A673 (cell line): ENCODE data around the gene CADM3. TPM values are rescaled to one million over a fixed set of nuclear protein-coding genes. Genes with fewer than 3 reads are reported as not detected.

Experiments
- BruUV-seq: library from RNA; stranded (reverse); fragments of 400-500 nt; replicated peaks from 2 replicates; lab custom pipeline; 2021; lab: Mats Ljungman, UMichigan
- CTCF ChIA-PET: fragments of 300-600 bp; sonication (Branson Sonifier 250); formaldehyde crosslinking; loops from one replicate; lab custom pipeline; 2022; ENCODE audit warnings: antibody characterized with exemption; lab: Charles Lee
- POLR2A ChIA-PET: fragments of 300-600 bp; sonication (Branson Sonifier 250); formaldehyde crosslinking; loops from one replicate; lab custom pipeline; 2022; ENCODE audit warnings: antibody characterized with exemption; ENCODE audit not compliant: low non-redundant PET; lab: Charles Lee
- DNase-seq: peaks from one replicate; pipeline ENCODE4 v3.0.0-alpha.2; 2015; ENCODE audit warnings: low spot score
- H3K27ac ChIP-seq: fragments of 200-600 bp; sonication (generic); 2 replicates; pipeline ENCODE4 v1.5.1; 2016; ENCODE audit warnings: mixed run types, low read depth, mild to moderate bottlenecking, mixed read lengths, antibody characterized with exemption, low read length; ENCODE audit not compliant: poor library complexity, severe bottlenecking
- H3K27me3 ChIP-seq: fragments of 200-600 bp; sonication (generic); replicated peaks from 2 replicates; pipeline ENCODE4 v1.6.1; 2017; ENCODE audit warnings: mixed run types, low read depth, mild to moderate bottlenecking, mixed read lengths, antibody characterized with exemption, low read length; ENCODE audit not compliant: insufficient read depth, poor library complexity
- H3K36me3 ChIP-seq: fragments of 200-600 bp; sonication (generic); 2 replicates; pipeline ENCODE4 v1.6.1; 2016; ENCODE audit warnings: mixed run types, mild to moderate bottlenecking, mixed read lengths, antibody characterized with exemption, low read length; ENCODE audit not compliant: insufficient read depth, poor library complexity, severe bottlenecking
- H3K4me1 ChIP-seq: fragments of 200-600 bp; sonication (generic); 2 replicates; pipeline ENCODE4 v1.6.1; 2017; ENCODE audit warnings: mixed run types, mild to moderate bottlenecking, mixed read lengths, antibody characterized with exemption, low read length; ENCODE audit not compliant: insufficient read depth, poor library complexity, severe bottlenecking
- H3K4me3 ChIP-seq: fragments of 200-600 bp; sonication (generic); 2 replicates; pipeline ENCODE4 v1.5.1; 2016; ENCODE audit warnings: low read depth, mixed run types, mild to moderate bottlenecking, mixed read lengths, low read length; ENCODE audit not compliant: poor library complexity, severe bottlenecking
- H3K9me3 ChIP-seq: fragments of 200-600 bp; sonication (generic); 2 replicates; pipeline ENCODE4 v1.6.1; 2016; ENCODE audit warnings: mixed run types, low read depth, mild to moderate bottlenecking, mixed read lengths, antibody characterized with exemption, low read length; ENCODE audit not compliant: poor library complexity, severe bottlenecking
- EZH2 ChIP-seq: fragments of 200-600 bp; sonication (generic); IDR thresholded peaks from 2 replicates; pipeline ENCODE4 v1.6.1; 2017; ENCODE audit warnings: borderline replicate concordance, low read depth, mild to moderate bottlenecking, mixed read lengths, antibody characterized with exemption, low read length; ENCODE audit not compliant: poor library complexity, severe bottlenecking
- intact Hi-C: fragments of 100-400 bp; cut with micrococcal nuclease; formaldehyde crosslinking; loops from one replicate; pipeline ENCODE4 v1.10.0; 2022; ENCODE audit not compliant: unreplicated experiment
- total RNA-seq: library from RNA; stranded (reverse); gene quantifications from 2 replicates; pipeline ENCODE4 v1.2.3, GENCODE V29; 2021
- TF ChIP-seq, protein P1 (sequence below): fragments of 300-800, 200-600 bp; sonication (generic); conservative IDR thresholded peaks from 2 replicates; pipeline ENCODE4 v1.5.1; 2017; ENCODE audit warnings: low read depth, mild to moderate bottlenecking, antibody characterized with exemption, low read length, moderate library complexity, mixed read lengths

The CADM3 gene
- total RNA-seq, 1 experiment from 2014 or later, result not detected

- Histone ChIP-seq H3K27me3 (peaks cover 53% of the 10 kb centered on the region), H3K9me3 (no peaks in the 10 kb centered on the region), H3K36me3 (no peaks in the 10 kb centered on the region), H3K27ac (no peak overlapping the region), H3K4me3 (no peak overlapping the region), H3K4me1 (no peaks in the 10 kb centered on the region)
- POLR2A ChIA-PET, result no interaction called here
- BruUV-seq, result no TSS peak
- no peak for DNase-seq
- TF ChIP-seq EZH2, result no peak
- TF ChIP-seq, protein P1, sequence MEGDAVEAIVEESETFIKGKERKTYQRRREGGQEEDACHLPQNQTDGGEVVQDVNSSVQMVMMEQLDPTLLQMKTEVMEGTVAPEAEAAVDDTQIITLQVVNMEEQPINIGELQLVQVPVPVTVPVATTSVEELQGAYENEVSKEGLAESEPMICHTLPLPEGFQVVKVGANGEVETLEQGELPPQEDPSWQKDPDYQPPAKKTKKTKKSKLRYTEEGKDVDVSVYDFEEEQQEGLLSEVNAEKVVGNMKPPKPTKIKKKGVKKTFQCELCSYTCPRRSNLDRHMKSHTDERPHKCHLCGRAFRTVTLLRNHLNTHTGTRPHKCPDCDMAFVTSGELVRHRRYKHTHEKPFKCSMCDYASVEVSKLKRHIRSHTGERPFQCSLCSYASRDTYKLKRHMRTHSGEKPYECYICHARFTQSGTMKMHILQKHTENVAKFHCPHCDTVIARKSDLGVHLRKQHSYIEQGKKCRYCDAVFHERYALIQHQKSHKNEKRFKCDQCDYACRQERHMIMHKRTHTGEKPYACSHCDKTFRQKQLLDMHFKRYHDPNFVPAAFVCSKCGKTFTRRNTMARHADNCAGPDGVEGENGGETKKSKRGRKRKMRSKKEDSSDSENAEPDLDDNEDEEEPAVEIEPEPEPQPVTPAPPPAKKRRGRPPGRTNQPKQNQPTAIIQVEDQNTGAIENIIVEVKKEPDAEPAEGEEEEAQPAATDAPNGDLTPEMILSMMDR, result no peak
- intact Hi-C loops, result no loop called here
- CTCF ChIA-PET, result no interaction called here
Observed at GRCh38 chr1:159222075-159222865, 50.9 kb downstream of the CADM3 start.

DNA sequence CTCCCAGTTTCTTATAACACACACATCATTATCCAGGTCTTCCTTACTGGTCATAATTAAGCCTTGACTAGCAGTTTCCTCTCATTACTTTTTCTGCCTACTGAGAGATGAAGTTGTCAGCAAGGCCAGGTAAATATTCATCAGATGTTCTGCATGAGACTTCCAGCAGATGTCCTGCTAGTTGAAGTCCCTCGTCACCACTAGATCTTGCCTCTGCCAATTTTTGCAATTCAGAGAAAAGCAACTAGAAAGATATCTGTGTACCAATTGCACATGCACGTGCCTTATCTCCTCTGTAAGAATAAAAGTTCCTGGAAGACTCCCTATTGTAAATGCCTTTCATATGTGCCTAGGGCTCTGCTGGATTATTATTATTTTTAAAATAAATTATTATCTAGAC is 51.6 kb downstream of the CADM3 start:
- CTCF ChIA-PET, result no interaction called here
- DNase-seq, result no peak
- no peaks in the 10 kb centered on the region for H3K9me3 ChIP-seq
- no peak overlapping the region for H3K27ac ChIP-seq
- no peaks in the 10 kb centered on the region for H3K36me3 ChIP-seq
- intact Hi-C loops, result no loop called here
- no peaks in the 10 kb centered on the region for H3K4me1 ChIP-seq
- peaks cover 54% of the 10 kb centered on the region for H3K27me3 ChIP-seq
- TF ChIP-seq EZH2, result no peak
- TF ChIP-seq, protein P1, result no peak
- no peak overlapping the region for H3K4me3 ChIP-seq
- no TSS peak for BruUV-seq
- POLR2A ChIA-PET, result no interaction called here

GRCh38 chr1:159228554-159228953 is 57.1 kb downstream of the CADM3 start:
- H3K4me1 ChIP-seq, result no peaks in the 10 kb centered on the region
- no peak overlapping the region for H3K4me3 ChIP-seq
- H3K36me3 ChIP-seq, result no peaks in the 10 kb centered on the region
- no peaks in the 10 kb centered on the region for H3K9me3 ChIP-seq
- peaks cover 29% of the 10 kb centered on the region for H3K27me3 ChIP-seq
- no peak for DNase-seq
- intact Hi-C loops, result no loop called here
- H3K27ac ChIP-seq, result no peak overlapping the region
- ChIA-PET POLR2A (no interaction called here), CTCF (no interaction called here)
- no TSS peak for BruUV-seq
- no peak for TF ChIP-seq EZH2
- TF ChIP-seq, protein P1, result no peak
